Measurements from ENCODE around the gene SUSD2. TPM values are rescaled to one million over a fixed set of nuclear protein-coding genes. Genes with fewer than 3 reads are reported as not detected.

SUSD2 gene
- polyA plus RNA-seq (0.01 to 0.10 TPM (median 0.03 TPM) in 3 replicates), polyA minus RNA-seq (0.16 to 0.40 TPM in 2 of 3 replicates, not detected in the other)
- not detected for polyA plus RNA-seq (2011; ENCODE audit: low read depth)
- polyA plus RNA-seq (2011; cell fraction: cytosol; rRNA removed), result 0.02 and 0.04 TPM in 2 replicates
- 0.31 and 0.34 TPM in 2 replicates for polyA plus RNA-seq (2011; cell fraction: nucleus; rRNA removed)
- 0.14 TPM in 1 of 2 replicates, not detected in the other for polyA plus RNA-seq (2012; ENCODE audit: low replicate concordance)
- not detected for polyA minus RNA-seq (2011; cell fraction: cytosol; rRNA and poly(A)+ RNA removed)
- polyA minus RNA-seq (2011; cell fraction: nucleus; rRNA and poly(A)+ RNA removed), result 0.74 and 1.0 TPM in 2 replicates

- no peaks in the 10 kb centered on the region for H3K9me1 ChIP-seq (ENCODE audit: control insufficient read depth, extremely low read depth, insufficient read depth, low read length)
- H3K79me2 ChIP-seq (ENCODE audit: control insufficient read depth, insufficient read depth, low read length), result no peaks in the 10 kb centered on the region
- no peak within 1 kb of the TSS for H3K4me3 ChIP-seq (ENCODE audit: control insufficient read depth in 2 of 3, extremely low read depth in 1 of 3, insufficient read depth in 2 of 3, low read depth in 1 of 3, low read length in 3 of 3)
- H3K36me3 ChIP-seq (ENCODE audit: control insufficient read depth in 2 of 2, extremely low read depth in 1 of 2, insufficient read depth in 2 of 2, low read length in 2 of 2), result no peaks in the 10 kb centered on the region
- DNase-seq (ENCODE audit: low read depth, low spot score) (no peak), FAIRE-seq (no peak)
- TF ChIP-seq EZH2 (IDR thresholded peaks at IDR 0.05; ENCODE audit: low read length) (no peak), CTCF (optimal IDR thresholded peaks at IDR 0.05 in 1 of 3, IDR thresholded peaks at IDR 0.05 in 1 of 3, conservative IDR thresholded peaks at IDR 0.05 in 1 of 3; ENCODE audit: extremely low read depth in 1 of 3, insufficient read depth in 2 of 3, low read length in 3 of 3) (no peak)
- no peak within 1 kb of the TSS for H3K27ac ChIP-seq (ENCODE audit: control insufficient read depth, insufficient read depth, low read length)
- no peaks in the 10 kb centered on the region for H3K9me3 ChIP-seq (ENCODE audit: control insufficient read depth, low read depth, low read length)
- H2AFZ ChIP-seq (ENCODE audit: control insufficient read depth, low read length), result no peak within 1 kb of the TSS
- H3K4me1 ChIP-seq (ENCODE audit: control insufficient read depth, extremely low read depth, insufficient read depth, low read length), result no peaks in the 10 kb centered on the region
- H4K20me1 ChIP-seq (ENCODE audit: control insufficient read depth, extremely low read depth, insufficient read depth, low read length), result no peaks in the 10 kb centered on the region
- no peaks in the 10 kb centered on the region for H3K27me3 ChIP-seq (ENCODE audit: control insufficient read depth, extremely low read depth, insufficient read depth, low read length)
- dilution Hi-C loops (cut with MboI; ENCODE audit: extremely low pct_ligation_motif_present, low sequenced_read_pairs), result no loop called here
- H3K4me2 ChIP-seq (ENCODE audit: control insufficient read depth, extremely low read depth, insufficient read depth, low read depth, low read length), result no peak within 1 kb of the TSS
- H3K9ac ChIP-seq (ENCODE audit: control insufficient read depth, extremely low read depth, insufficient read depth, low read length), result no peak within 1 kb of the TSS
These were observed at the start of gene SUSD2 for GRCh38 chr22:24181088-24181995. Gene SUSD2 (plus strand): TSS chr22:24181487. CDS start chr22:24181520, 33 bp downstream.

GRCh38 chr22:24133187-24133965 lies 47.9 kb upstream of the SUSD2 start:
- H4K20me1 ChIP-seq (ENCODE audit: control insufficient read depth, extremely low read depth, insufficient read depth, low read length), result no peaks in the 10 kb centered on the region
- H3K9me3 ChIP-seq (ENCODE audit: control insufficient read depth, low read depth, low read length), result no peaks in the 10 kb centered on the region
- TF ChIP-seq CTCF (optimal IDR thresholded peaks at IDR 0.05 in 1 of 3, IDR thresholded peaks at IDR 0.05 in 1 of 3, conservative IDR thresholded peaks at IDR 0.05 in 1 of 3; ENCODE audit: extremely low read depth in 1 of 3, insufficient read depth in 2 of 3, low read length in 3 of 3) (peak in 2 of 3 experiments; percentile 17 to 39), EZH2 (IDR thresholded peaks at IDR 0.05; ENCODE audit: low read length) (no peak)
- H3K9me1 ChIP-seq (ENCODE audit: control insufficient read depth, extremely low read depth, insufficient read depth, low read length), result no peaks in the 10 kb centered on the region
- H2AFZ ChIP-seq (ENCODE audit: control insufficient read depth, low read length), result no peak overlapping the region
- no peaks in the 10 kb centered on the region for H3K27me3 ChIP-seq (ENCODE audit: control insufficient read depth, extremely low read depth, insufficient read depth, low read length)
- dilution Hi-C loops (cut with MboI; ENCODE audit: extremely low pct_ligation_motif_present, low sequenced_read_pairs), result no loop called here
- no peak overlapping the region for H3K27ac ChIP-seq (ENCODE audit: control insufficient read depth, insufficient read depth, low read length)
- no peak overlapping the region for H3K4me2 ChIP-seq (ENCODE audit: control insufficient read depth, extremely low read depth, insufficient read depth, low read depth, low read length)
- no peak overlapping the region for H3K4me3 ChIP-seq (ENCODE audit: control insufficient read depth in 2 of 3, extremely low read depth in 1 of 3, insufficient read depth in 2 of 3, low read depth in 1 of 3, low read length in 3 of 3)
- H3K79me2 ChIP-seq (ENCODE audit: control insufficient read depth, insufficient read depth, low read length), result no peaks in the 10 kb centered on the region
- peaks cover 16 to 22% of the 10 kb centered on the region in 2 experiments for H3K36me3 ChIP-seq (ENCODE audit: control insufficient read depth in 2 of 2, extremely low read depth in 1 of 2, insufficient read depth in 2 of 2, low read length in 2 of 2)
- FAIRE-seq, result no peak
- H3K9ac ChIP-seq (ENCODE audit: control insufficient read depth, extremely low read depth, insufficient read depth, low read length), result no peak overlapping the region
- H3K4me1 ChIP-seq (ENCODE audit: control insufficient read depth, extremely low read depth, insufficient read depth, low read length), result no peaks in the 10 kb centered on the region
- DNase-seq (ENCODE audit: low read depth, low spot score), result no peak

Measured in keratinocyte (primary cell).